ENCODE results near the gene SH3TC1.

SH3TC1 gene

DNA sequence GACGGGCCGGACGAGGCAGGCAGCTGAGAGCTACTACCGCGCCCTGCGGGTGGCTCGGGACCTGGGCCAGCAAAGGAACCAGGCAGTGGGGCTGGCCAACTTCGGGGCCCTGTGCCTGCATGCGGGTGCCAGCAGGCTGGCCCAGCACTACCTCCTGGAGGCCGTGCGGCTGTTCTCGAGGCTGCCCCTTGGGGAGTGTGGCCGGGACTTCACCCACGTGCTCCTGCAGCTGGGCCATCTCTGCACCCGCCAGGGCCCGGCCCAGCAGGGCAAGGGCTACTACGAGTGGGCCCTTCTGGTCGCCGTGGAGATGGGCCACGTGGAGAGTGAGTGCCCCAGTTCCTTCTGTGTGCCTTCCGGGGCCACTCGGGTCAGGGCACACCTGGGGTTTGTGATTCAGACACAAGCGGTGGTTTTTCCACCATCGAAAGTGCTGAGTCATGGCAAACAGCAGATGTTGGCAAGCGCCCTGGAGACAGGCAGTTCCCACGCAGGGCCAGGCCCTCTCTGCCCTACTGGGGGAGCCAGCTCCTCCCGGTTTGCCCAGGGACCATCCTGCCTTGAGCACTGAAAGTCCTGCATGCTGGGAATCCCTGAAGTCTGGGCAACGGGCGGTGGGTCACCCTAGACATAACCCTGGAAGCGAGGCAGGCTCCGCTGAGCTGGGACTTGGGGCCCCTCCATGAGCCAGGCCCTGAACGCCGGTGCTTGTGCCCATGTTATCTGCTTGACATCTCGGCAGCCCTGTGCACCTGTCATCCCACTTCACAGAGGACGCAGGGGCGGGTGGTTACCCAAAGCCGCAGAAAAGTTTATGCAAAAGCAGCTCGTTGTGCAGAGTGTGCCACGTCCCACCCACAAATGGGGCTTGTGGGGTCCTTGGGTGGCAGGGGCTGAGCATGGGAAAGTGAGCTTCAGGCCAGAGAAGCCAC is 29.5 kb downstream of the SH3TC1 start:
- DNase-seq (ENCODE audit: insufficient read length, low spot score) (peak; percentile 28), FAIRE-seq (no peak)

DNA sequence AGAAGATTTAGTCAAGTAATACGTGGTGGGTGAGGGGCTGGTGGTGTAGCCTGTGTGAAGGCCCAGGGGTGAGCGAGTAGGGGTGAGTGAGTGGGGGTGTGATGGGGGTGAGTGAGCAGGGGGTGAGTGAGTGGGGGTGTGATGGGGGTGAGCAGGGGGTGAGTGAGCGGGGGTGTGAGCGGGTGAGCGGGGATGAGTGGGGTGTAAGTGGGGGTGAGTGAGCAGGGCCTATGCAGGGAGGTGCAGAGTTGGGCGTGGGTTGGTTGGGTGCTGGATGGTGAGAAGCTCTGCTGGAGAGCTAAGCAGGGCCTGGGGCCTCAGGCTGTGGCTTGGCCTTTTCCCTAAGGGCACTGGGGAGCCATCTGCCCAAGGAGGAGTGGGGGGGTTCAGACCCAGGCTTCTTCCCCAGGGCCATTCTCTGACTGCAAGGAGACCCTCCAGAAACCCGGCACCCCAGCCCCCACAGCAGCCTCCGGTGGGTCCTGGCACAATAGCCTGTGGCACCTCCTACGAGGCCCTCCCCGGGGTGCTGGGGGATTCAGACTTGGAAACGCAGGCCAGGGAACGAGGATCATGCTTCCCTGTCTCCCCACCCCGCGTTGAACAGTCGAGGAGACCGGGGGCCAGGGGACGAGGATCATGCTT is 30.4 kb downstream of the SH3TC1 start:
- no peak for FAIRE-seq

DNA sequence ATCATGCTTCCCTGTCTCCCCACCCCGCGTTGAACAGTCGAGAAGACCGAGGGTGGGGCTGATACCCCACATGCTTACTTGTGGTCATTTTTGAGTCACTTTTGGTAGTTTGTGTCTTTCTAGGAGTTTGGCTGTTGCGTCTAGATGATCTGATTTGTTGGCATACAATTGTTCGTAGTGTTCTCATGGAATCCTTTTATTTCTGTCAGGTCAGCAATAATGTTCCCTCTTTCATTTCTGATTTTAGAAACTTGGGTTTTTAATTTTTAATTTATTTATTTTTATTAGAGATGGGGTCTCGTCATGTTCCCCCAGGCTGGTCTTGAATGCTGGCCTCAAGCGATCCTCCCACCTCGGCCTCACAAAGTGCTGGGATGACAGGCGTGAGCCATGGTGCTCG is 30.9 kb downstream of the SH3TC1 start:
- FAIRE-seq (no peak), DNase-seq (ENCODE audit: insufficient read length, low spot score) (no peak)

More for the DNA sequence above, 30.4 kb downstream of the SH3TC1 start:
- DNase-seq (ENCODE audit: insufficient read length, low spot score): no peak

DNA sequence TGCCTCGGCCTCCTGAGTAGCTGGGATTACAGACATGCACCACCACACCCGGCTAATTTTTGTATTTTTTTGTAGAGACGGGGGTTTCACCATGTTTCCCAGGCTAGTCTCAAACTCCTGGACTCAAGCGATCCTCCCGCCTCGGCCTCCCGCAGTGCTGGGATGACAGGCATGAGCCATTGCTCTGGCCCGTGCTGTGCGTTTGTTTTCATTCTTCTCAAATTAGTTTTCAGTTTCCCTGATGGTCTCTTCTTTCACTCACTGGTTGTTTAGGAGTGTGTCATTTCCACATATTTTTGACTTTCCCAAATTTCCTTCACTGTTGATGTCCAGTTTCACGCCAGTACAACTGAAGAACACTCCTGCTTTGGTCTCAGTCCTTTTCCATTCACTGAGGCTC is 31.8 kb downstream of the SH3TC1 start:
- DNase-seq (ENCODE audit: insufficient read length, low spot score) (no peak), FAIRE-seq (no peak)

- DNase-seq (ENCODE audit: insufficient read length, low spot score) (no peak), FAIRE-seq (no peak)
Observed at GRCh38 chr4:8231551-8232049, 32.5 kb downstream of the SH3TC1 start.

- no peak for FAIRE-seq
- DNase-seq (ENCODE audit: insufficient read length, low spot score): no peak
Observed at GRCh38 chr4:8232748-8233147, 33.7 kb downstream of the SH3TC1 start.

GRCh38 chr4:8233672-8234484 is 34.8 kb downstream of the SH3TC1 start:
- FAIRE-seq (peak; percentile 80), DNase-seq (ENCODE audit: insufficient read length, low spot score) (no peak)

GRCh38 chr4:8234715-8235114 is 35.6 kb downstream of the SH3TC1 start:
- no peak for DNase-seq (ENCODE audit: insufficient read length, low spot score)
- no peak for FAIRE-seq

DNA sequence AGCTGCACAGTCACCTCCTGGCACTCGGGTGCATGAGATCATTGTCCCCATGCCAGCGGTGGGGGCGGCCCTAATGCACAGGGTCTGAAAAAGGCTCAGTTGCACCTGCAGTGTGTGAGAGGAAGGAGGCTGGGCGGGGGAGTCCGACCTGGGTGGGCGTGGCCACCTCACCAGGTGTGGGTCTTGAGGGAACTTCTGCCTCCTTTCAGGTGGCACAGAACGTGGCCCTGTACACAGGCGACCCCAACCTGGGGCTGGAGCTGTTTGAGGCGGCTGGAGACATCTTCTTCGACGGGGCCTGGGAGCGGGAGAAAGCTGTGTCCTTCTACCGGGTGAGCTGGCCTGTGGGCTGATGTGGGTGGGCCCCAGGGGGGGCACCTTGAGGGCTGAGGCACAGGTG is 36.1 kb downstream of the SH3TC1 start:
- FAIRE-seq: no peak
- no peak for DNase-seq (ENCODE audit: insufficient read length, low spot score)

DNA sequence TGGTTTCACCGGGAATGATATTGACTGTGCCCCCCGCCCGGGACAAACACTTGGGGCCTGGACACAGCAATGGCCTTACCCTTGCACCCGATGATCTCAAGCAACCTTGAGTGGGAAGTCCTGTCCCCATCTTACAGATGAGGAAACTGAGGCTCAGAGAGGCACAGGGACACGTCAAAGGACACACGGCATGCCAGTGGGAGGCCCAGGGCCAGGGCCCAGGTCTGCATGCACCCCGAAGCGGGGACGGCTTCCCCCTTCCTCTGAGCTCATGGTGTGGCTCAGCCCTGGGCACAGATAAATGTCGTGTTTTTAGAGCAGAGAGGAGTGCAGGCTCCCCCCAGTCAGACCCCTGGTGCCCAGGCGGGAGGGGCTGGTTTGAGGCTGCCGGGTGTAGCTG is 36.6 kb downstream of the SH3TC1 start:
- no peak for DNase-seq (ENCODE audit: insufficient read length, low spot score)
- no peak for FAIRE-seq

GRCh38 chr4:8236106-8236919 is 37.2 kb downstream of the SH3TC1 start:
- no peak for FAIRE-seq
- DNase-seq (ENCODE audit: insufficient read length, low spot score): no peak

DNA sequence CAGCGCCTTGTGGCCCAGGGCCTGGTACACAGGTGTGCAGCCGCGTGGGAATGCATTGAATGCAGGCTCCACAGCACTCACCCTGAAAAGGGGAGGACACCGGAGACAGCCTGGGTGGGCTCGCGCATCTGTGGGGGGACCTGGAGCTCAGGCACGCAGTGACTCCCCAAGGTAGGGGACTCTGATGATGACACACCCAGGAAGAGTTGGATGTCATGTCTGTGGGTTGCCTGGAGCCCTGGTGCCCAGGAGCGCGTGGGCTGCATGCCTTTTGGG is 37.8 kb downstream of the SH3TC1 start:
- FAIRE-seq (no peak), DNase-seq (ENCODE audit: insufficient read length, low spot score) (no peak)

- FAIRE-seq (no peak), DNase-seq (ENCODE audit: insufficient read length, low spot score) (no peak)
Observed at GRCh38 chr4:8237256-8237989, 38.3 kb downstream of the SH3TC1 start.

DNA sequence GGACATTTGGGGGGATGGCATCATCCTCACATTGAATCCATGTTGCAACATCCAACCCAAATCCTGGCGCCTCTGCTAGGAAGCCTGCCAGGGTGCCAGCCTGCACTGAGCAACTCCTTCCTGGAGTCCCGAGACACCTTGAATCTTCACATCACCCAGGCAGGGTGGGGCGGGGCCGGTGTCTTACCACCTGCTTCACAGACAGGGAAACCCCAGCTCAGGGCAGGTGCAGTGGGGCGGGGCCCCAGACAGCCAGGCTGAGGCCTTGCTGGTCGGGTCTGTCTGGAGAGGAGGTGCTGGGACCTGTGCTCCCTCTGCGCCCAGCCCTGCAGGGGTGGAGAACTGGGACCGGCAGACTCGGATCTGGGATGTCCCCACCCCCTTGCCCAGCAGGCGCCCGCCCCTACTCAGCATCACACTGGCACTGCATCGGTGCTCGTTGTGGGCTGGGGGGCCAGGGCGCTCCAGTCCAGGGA is 39.0 kb downstream of the SH3TC1 start:
- FAIRE-seq (no peak), DNase-seq (ENCODE audit: insufficient read length, low spot score) (no peak)

- no peak for FAIRE-seq
- no peak for DNase-seq (ENCODE audit: insufficient read length, low spot score)
Observed at GRCh38 chr4:8238515-8239053, 39.5 kb downstream of the SH3TC1 start.

DNA sequence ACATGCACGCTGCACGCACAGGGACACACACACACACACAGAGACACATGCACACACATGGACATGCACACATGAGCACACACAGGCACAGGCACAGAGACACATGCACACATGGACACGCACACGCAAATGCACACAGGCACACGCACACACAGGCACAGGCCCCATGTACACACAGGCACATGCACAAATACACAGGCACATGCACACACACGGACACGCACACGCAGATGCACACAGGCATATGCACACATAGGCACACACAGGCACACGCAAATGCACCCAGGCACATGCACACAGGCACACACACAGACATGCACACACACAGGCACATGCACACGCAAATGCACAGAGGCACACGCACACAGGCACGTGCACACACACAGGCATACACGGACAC is 40.1 kb downstream of the SH3TC1 start:
- DNase-seq (ENCODE audit: insufficient read length, low spot score) (no peak), FAIRE-seq (peak; percentile 95)

- no peak for FAIRE-seq
- DNase-seq (ENCODE audit: insufficient read length, low spot score): no peak
Observed at GRCh38 chr4:8239661-8240060, 40.6 kb downstream of the SH3TC1 start.

- FAIRE-seq (no peak), DNase-seq (ENCODE audit: insufficient read length, low spot score) (no peak)
Observed at GRCh38 chr4:8240211-8241041, 41.3 kb downstream of the SH3TC1 start.
